HepG2 (cell line): ENCODE data around the gene TUBG1. TPM values are rescaled to one million over a fixed set of nuclear protein-coding genes. Genes with fewer than 3 reads are reported as not detected.

ENCODE experiments used
- ATAD3A ChIP-seq: sonication (generic); formaldehyde crosslinking; IDR thresholded peaks from 2 replicates; pipeline ENCODE4 v1.4.0; 2020; ENCODE audit warnings: missing genetic modification reagents
- GTF2F1 ChIP-seq: fragments of 150-350 bp; IDR thresholded peaks from 2 replicates; pipeline ENCODE4 v1.6.1; 2014; ENCODE audit warnings: low read length
- HOXA9 ChIP-seq: sonication (generic); formaldehyde crosslinking; IDR thresholded peaks from 2 replicates; pipeline ENCODE4 v1.8.1; 2022; ENCODE audit warnings: missing genetic modification reagents, mild to moderate bottlenecking, moderate library complexity, borderline replicate concordance
- KDM1A ChIP-seq: IDR thresholded peaks from 2 replicates; pipeline ENCODE4 v1.6.1; 2016; ENCODE audit warnings: missing compliant biosample characterization
- MIER3 ChIP-seq: IDR thresholded peaks from 2 replicates; pipeline ENCODE4 v1.6.1; 2016; ENCODE audit warnings: missing compliant biosample characterization, borderline replicate concordance
- NCOR1 ChIP-seq: fragments of 200-600 bp; sonication (generic); IDR thresholded peaks from 2 replicates; pipeline ENCODE4 v1.7.0; 2017; ENCODE audit warnings: antibody characterized with exemption, low read length, borderline replicate concordance
- PAX8 ChIP-seq: sonication (generic); formaldehyde crosslinking; IDR thresholded peaks from 2 replicates; pipeline ENCODE4 v1.8.0; 2022; ENCODE audit warnings: mild to moderate bottlenecking, missing genetic modification reagents, borderline replicate concordance
- RFX3 ChIP-seq: IDR thresholded peaks from 2 replicates; pipeline ENCODE4 v1.6.1; 2016; ENCODE audit warnings: missing biosample characterization, missing genetic modification reagents
- ZBTB42 ChIP-seq: sonication (generic); formaldehyde crosslinking; IDR thresholded peaks from 2 replicates; pipeline ENCODE4 v1.5.0; 2020; ENCODE audit warnings: mild to moderate bottlenecking, missing genetic modification reagents
- ZNF556 ChIP-seq: sonication (generic); formaldehyde crosslinking; IDR thresholded peaks from 2 replicates; pipeline ENCODE4 v1.4.0; 2020; ENCODE audit warnings: mild to moderate bottlenecking, missing genetic modification reagents, borderline replicate concordance
- ZNF558 ChIP-seq: sonication (generic); formaldehyde crosslinking; IDR thresholded peaks from 2 replicates; pipeline ENCODE4 v1.9.0; 2022; ENCODE audit warnings: mild to moderate bottlenecking, missing genetic modification reagents, borderline replicate concordance
- ZNF598 ChIP-seq: sonication (generic); formaldehyde crosslinking; IDR thresholded peaks from 2 replicates; pipeline ENCODE4 v1.5.1; 2020; ENCODE audit warnings: mild to moderate bottlenecking, missing genetic modification reagents, borderline replicate concordance
- ZNF841 ChIP-seq: sonication (generic); formaldehyde crosslinking; IDR thresholded peaks from 2 replicates; pipeline ENCODE4 v1.8.1; 2023; ENCODE audit warnings: missing genetic modification reagents, borderline replicate concordance
- polyA plus RNA-seq, 8 experiments: library from polyadenylated mRNA; depleted of rRNA in 3 of 8; stranded (reverse) in 7 of 8; unstranded in 1 of 8; fragments of >200 nt; fragmentation: Illumina TruSeq in 4 of 8; extraction: Trizol in 4 of 8; gene quantifications; 2 replicates each; pipeline versions ENCODE4 v1.2.1 to v1.2.3, GENCODE V29; 2011 to 2016; ENCODE audit warnings: low read depth in 4 of 8, missing spikeins in 1 of 8, mixed read lengths in 1 of 8; ENCODE audit not compliant: insufficient read depth in 1 of 8
- total RNA-seq, 5 experiments: library from RNA; depleted of rRNA; stranded (reverse); fragments of >200 nt; fragmentation: Illumina TruSeq; extraction: Trizol; gene quantifications; 2 replicates each; pipeline ENCODE4 v1.2.3, GENCODE V29; 2016; ENCODE audit warnings: low read depth in 1 of 5
- TF ChIP-seq, protein P1 (sequence below): sonication (generic); formaldehyde crosslinking; IDR thresholded peaks from 2 replicates; pipeline ENCODE4 v1.5.1; 2020; ENCODE audit warnings: mild to moderate bottlenecking, missing genetic modification reagents, moderate library complexity
- TF ChIP-seq, protein P2 (sequence below), 2 experiments: sonication (generic) in 1 of 2; formaldehyde crosslinking in 1 of 2; IDR thresholded peaks; 2 replicates each; pipeline versions ENCODE4 v1.4.0 to v1.6.1; 2016 to 2020; ENCODE audit warnings: borderline replicate concordance in 1 of 2, low read depth in 1 of 2, mild to moderate bottlenecking in 1 of 2, missing genetic modification reagents in 1 of 2
- TF ChIP-seq, protein P3 (sequence below): sonication (generic); formaldehyde crosslinking; IDR thresholded peaks from 2 replicates; pipeline ENCODE4 v1.4.0; 2020; ENCODE audit warnings: missing genetic modification reagents
- TF ChIP-seq, protein P4 (sequence below), 2 experiments: fragments of 450-650 bp in 1 of 2; sonication (generic) in 1 of 2; formaldehyde crosslinking; IDR thresholded peaks; 2 replicates each; pipeline versions ENCODE4 v1.5.0 to v1.8.0; 2020 to 2022; ENCODE audit warnings: mild to moderate bottlenecking in 1 of 2, missing genetic modification reagents in 1 of 2

Gene TUBG1
- total and polyA plus RNA-seq, 2 of the 13 experiments (the other 11 are each of a cell fraction or from before 2014, with no cell fraction given): 74.1 to 137 TPM

DNA sequence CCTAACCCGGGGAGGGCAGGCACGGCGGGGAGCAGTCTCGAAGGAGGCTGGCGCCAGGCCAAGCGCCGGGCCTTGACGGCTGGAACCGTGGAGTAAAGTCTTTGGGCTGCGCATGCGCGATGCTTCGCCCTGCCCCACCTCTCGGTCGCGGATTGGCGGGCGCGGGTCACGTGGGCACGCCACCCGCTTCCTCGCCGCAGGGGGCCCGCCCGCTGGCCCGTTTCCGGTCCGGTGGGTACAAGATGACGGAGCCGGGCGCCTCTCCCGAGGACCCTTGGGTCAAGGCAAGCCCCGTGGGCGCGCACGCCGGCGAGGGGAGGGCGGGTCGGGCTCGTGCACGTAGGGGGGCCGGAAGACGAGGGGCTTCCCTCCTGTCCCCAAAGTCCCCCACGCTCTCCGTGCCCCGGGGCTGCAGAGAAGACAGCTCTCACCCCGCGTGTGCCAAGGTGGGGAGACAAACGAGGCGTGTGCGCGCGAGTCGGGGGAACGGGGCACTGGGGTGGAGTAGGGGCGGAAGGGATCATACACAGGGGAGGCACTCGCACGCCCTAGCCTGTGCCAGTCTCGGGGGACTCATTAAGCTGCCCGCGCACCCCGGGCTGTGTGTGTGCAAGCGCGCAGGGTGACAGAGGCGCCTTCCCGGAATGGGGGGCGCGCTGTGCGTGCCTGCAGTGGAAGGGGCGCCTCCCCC is 42.5 kb upstream of the TUBG1 start, which contains the start of gene MLX (continued):
- TF ChIP-seq, protein P1, sequence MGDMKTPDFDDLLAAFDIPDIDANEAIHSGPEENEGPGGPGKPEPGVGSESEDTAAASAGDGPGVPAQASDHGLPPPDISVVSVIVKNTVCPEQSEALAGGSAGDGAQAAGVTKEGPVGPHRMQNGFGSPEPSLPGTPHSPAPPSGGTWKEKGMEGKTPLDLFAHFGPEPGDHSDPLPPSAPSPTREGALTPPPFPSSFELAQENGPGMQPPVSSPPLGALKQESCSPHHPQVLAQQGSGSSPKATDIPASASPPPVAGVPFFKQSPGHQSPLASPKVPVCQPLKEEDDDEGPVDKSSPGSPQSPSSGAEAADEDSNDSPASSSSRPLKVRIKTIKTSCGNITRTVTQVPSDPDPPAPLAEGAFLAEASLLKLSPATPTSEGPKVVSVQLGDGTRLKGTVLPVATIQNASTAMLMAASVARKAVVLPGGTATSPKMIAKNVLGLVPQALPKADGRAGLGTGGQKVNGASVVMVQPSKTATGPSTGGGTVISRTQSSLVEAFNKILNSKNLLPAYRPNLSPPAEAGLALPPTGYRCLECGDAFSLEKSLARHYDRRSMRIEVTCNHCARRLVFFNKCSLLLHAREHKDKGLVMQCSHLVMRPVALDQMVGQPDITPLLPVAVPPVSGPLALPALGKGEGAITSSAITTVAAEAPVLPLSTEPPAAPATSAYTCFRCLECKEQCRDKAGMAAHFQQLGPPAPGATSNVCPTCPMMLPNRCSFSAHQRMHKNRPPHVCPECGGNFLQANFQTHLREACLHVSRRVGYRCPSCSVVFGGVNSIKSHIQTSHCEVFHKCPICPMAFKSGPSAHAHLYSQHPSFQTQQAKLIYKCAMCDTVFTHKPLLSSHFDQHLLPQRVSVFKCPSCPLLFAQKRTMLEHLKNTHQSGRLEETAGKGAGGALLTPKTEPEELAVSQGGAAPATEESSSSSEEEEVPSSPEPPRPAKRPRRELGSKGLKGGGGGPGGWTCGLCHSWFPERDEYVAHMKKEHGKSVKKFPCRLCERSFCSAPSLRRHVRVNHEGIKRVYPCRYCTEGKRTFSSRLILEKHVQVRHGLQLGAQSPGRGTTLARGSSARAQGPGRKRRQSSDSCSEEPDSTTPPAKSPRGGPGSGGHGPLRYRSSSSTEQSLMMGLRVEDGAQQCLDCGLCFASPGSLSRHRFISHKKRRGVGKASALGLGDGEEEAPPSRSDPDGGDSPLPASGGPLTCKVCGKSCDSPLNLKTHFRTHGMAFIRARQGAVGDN (CRISPR knock-in tag): peak; percentile 98
- TF ChIP-seq, protein P2, sequence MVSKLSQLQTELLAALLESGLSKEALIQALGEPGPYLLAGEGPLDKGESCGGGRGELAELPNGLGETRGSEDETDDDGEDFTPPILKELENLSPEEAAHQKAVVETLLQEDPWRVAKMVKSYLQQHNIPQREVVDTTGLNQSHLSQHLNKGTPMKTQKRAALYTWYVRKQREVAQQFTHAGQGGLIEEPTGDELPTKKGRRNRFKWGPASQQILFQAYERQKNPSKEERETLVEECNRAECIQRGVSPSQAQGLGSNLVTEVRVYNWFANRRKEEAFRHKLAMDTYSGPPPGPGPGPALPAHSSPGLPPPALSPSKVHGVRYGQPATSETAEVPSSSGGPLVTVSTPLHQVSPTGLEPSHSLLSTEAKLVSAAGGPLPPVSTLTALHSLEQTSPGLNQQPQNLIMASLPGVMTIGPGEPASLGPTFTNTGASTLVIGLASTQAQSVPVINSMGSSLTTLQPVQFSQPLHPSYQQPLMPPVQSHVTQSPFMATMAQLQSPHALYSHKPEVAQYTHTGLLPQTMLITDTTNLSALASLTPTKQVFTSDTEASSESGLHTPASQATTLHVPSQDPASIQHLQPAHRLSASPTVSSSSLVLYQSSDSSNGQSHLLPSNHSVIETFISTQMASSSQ (IDR thresholded peaks at IDR 0.05; ENCODE audit: low read depth): no peak
- TF ChIP-seq, protein P2 (CRISPR knock-in tag; IDR thresholded peaks at IDR 0.05; ENCODE audit: borderline replicate concordance): peak; percentile 88
- TF ChIP-seq RFX3: no peak
- TF ChIP-seq ZNF558 (CRISPR knock-in tag): peak; percentile 68
- TF ChIP-seq ZNF598 (CRISPR knock-in tag): no peak
- peak; percentile 77; the same call in 1 of the 2 replicates for TF ChIP-seq PAX8
- TF ChIP-seq HOXA9: peak; percentile 45; the same call in 1 of the 2 replicates
- no peak for TF ChIP-seq ZBTB42 (CRISPR knock-in tag)
- TF ChIP-seq, protein P3, sequence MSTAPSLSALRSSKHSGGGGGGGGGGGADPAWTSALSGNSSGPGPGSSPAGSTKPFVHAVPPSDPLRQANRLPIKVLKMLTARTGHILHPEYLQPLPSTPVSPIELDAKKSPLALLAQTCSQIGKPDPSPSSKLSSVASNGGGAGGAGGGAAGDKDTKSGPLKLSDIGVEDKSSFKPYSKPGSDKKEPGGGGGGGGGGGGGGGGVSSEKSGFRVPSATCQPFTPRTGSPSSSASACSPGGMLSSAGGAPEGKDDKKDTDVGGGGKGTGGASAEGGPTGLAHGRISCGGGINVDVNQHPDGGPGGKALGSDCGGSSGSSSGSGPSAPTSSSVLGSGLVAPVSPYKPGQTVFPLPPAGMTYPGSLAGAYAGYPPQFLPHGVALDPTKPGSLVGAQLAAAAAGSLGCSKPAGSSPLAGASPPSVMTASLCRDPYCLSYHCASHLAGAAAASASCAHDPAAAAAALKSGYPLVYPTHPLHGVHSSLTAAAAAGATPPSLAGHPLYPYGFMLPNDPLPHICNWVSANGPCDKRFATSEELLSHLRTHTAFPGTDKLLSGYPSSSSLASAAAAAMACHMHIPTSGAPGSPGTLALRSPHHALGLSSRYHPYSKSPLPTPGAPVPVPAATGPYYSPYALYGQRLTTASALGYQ (CRISPR knock-in tag): peak; percentile 45; the same call in 1 of the 2 replicates
- TF ChIP-seq GTF2F1: no peak; the same call in 1 of the 2 replicates
- no peak for TF ChIP-seq KDM1A (CRISPR knock-in tag)
- 0 out of 2 replicates have a peak, but pooled peaks have one; percentile 56 for TF ChIP-seq ATAD3A (CRISPR knock-in tag)
- peak; percentile 96 for TF ChIP-seq ZNF556 (CRISPR knock-in tag)
- TF ChIP-seq, protein P4, sequence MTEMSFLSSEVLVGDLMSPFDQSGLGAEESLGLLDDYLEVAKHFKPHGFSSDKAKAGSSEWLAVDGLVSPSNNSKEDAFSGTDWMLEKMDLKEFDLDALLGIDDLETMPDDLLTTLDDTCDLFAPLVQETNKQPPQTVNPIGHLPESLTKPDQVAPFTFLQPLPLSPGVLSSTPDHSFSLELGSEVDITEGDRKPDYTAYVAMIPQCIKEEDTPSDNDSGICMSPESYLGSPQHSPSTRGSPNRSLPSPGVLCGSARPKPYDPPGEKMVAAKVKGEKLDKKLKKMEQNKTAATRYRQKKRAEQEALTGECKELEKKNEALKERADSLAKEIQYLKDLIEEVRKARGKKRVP (CRISPR knock-in tag; IDR thresholded peaks at IDR 0.05): no peak
- no peak for TF ChIP-seq NCOR1
- TF ChIP-seq ZNF841 (CRISPR knock-in tag): no peak; the same call in 1 of the 2 replicates
- TF ChIP-seq MIER3: no peak; the same call in 1 of the 2 replicates
